ENCODE results near the gene TMC8.

- TF ChIP-seq CTCF (conservative IDR thresholded peaks at IDR 0.05; ENCODE audit: low read depth, low read length) (no peak), EZH2 (IDR thresholded peaks at IDR 0.05; ENCODE audit: borderline replicate concordance, low read depth, low read length, poor library complexity, severe bottlenecking) (no peak)
Observed at GRCh38 chr17:78101112-78101511, 29.5 kb upstream of the TMC8 start.
